Mesendoderm (in vitro differentiated cells): ENCODE data around the gene PRDM16.

Experiments used
- DNase-seq: peaks from one replicate; pipeline ENCODE4 v3.0.0; 2013
- H2AK5ac ChIP-seq: 2 replicates; pipeline ENCODE4 v1.6.1; 2013; ENCODE audit warnings: low read length, inconsistent platforms
- H2BK120ac ChIP-seq: 2 replicates; pipeline ENCODE4 v1.6.1; 2013; ENCODE audit warnings: low read depth, mild to moderate bottlenecking, low read length, moderate library complexity, mixed read lengths
- H2BK15ac ChIP-seq: replicated peaks from 2 replicates; pipeline ENCODE4 v1.6.1; 2013; ENCODE audit warnings: low read depth, mild to moderate bottlenecking, moderate library complexity
- H2BK5ac ChIP-seq: 2 replicates; pipeline ENCODE4 v1.6.1; 2013; ENCODE audit warnings: low read length, inconsistent platforms
- H3K18ac ChIP-seq: 2 replicates; pipeline ENCODE4 v1.6.1; 2013; ENCODE audit warnings: mild to moderate bottlenecking, low read length, mixed read lengths
- H3K23ac ChIP-seq: one replicate; pipeline ENCODE4 v1.6.1; 2013; ENCODE audit warnings: low read length
- H3K27ac ChIP-seq: 2 replicates; pipeline ENCODE4 v1.5.1; 2013; ENCODE audit warnings: low read depth, mild to moderate bottlenecking, inconsistent platforms, low read length, moderate library complexity
- H3K27me3 ChIP-seq: 2 replicates; pipeline ENCODE4 v1.6.1; 2013; ENCODE audit warnings: low read length, control low read depth, mild to moderate bottlenecking, inconsistent platforms; ENCODE audit not compliant: insufficient read depth, poor library complexity
- H3K36me3 ChIP-seq: 2 replicates; pipeline ENCODE4 v1.6.1; 2013; ENCODE audit warnings: low read length, inconsistent platforms; ENCODE audit not compliant: control insufficient read depth, insufficient read depth
- H3K4ac ChIP-seq: one replicate; pipeline ENCODE4 v1.6.1; 2013; ENCODE audit warnings: low read depth, mild to moderate bottlenecking, low read length, moderate library complexity
- H3K4me1 ChIP-seq: 2 replicates; pipeline ENCODE4 v1.6.1; 2013; ENCODE audit warnings: low read depth, low read length, inconsistent platforms; ENCODE audit not compliant: control insufficient read depth
- H3K4me2 ChIP-seq: 2 replicates; pipeline ENCODE4 v1.6.1; 2013; ENCODE audit warnings: low read length
- H3K4me3 ChIP-seq: 2 replicates; pipeline ENCODE4 v1.5.1; 2013; ENCODE audit warnings: mild to moderate bottlenecking, low read length
- H3K56ac ChIP-seq: one replicate; pipeline ENCODE4 v1.6.1; 2013; ENCODE audit warnings: low read length
- H3K79me1 ChIP-seq: 2 replicates; pipeline ENCODE4 v1.6.1; 2013; ENCODE audit warnings: low read length, inconsistent platforms
- H3K79me2 ChIP-seq: 2 replicates; pipeline ENCODE4 v1.6.1; 2013; ENCODE audit warnings: mild to moderate bottlenecking, low read length; ENCODE audit not compliant: control insufficient read depth, insufficient read depth
- H3K9ac ChIP-seq: 2 replicates; pipeline ENCODE4 v1.6.1; 2013; ENCODE audit warnings: low read length, inconsistent platforms
- H4K5ac ChIP-seq: one replicate; pipeline ENCODE4 v1.6.1; 2013; ENCODE audit warnings: low read length
- H4K8ac ChIP-seq: one replicate; pipeline ENCODE4 v1.6.1; 2013; ENCODE audit warnings: low read depth, mild to moderate bottlenecking, control low read depth, low read length, moderate library complexity
- WGBS: extraction: QIAGEN DNeasy Blood & Tissue Kit; methylation state at CpG from one replicate; pipeline ENCODE4 v1.1.7; 2013; ENCODE audit warnings: low lambda C conversion rate, missing lambda C conversion rate; ENCODE audit not compliant: insufficient coverage; ENCODE audit errors: extremely low coverage; 5-methylcytosine and 5-hydroxymethylcytosine counted together

The PRDM16 gene

GRCh38 chr1:3101124-3101939 is 32.3 kb downstream of the PRDM16 start:
- DNase-seq: peak; percentile 14
- H3K4me3 ChIP-seq: no peak overlapping the region
- H2AK5ac ChIP-seq: no peak overlapping the region
- no CpG with 5 or more reads among the region's 29 CpGs for WGBS
- peaks cover 3% of the 10 kb centered on the region for H3K4me1 ChIP-seq
- no peak overlapping the region for H3K23ac ChIP-seq
- H3K27ac ChIP-seq: no peak overlapping the region
- H3K4me2 ChIP-seq: no peak overlapping the region
- H4K5ac ChIP-seq: no peak overlapping the region
- H3K79me2 ChIP-seq: no peaks in the 10 kb centered on the region
- H4K8ac ChIP-seq: no peak overlapping the region
- H3K36me3 ChIP-seq: no peaks in the 10 kb centered on the region
- no peak overlapping the region for H2BK5ac ChIP-seq
- no peaks in the 10 kb centered on the region for H3K79me1 ChIP-seq
- no peak overlapping the region for H2BK120ac ChIP-seq
- H3K18ac ChIP-seq: no peak overlapping the region
- H3K4ac ChIP-seq: no peak overlapping the region
- no peak overlapping the region for H3K56ac ChIP-seq
- no peaks in the 10 kb centered on the region for H3K27me3 ChIP-seq
- no peak overlapping the region for H3K9ac ChIP-seq
- no peak overlapping the region for H2BK15ac ChIP-seq

GRCh38 chr1:3102641-3103040 is 33.6 kb downstream of the PRDM16 start:
- H3K4me3 ChIP-seq: no peak overlapping the region
- no peak overlapping the region for H2AK5ac ChIP-seq
- H2BK15ac ChIP-seq: no peak overlapping the region
- no peak overlapping the region for H3K9ac ChIP-seq
- no peak overlapping the region for H4K5ac ChIP-seq
- H3K56ac ChIP-seq: no peak overlapping the region
- no peak overlapping the region for H2BK120ac ChIP-seq
- no peak overlapping the region for H3K27ac ChIP-seq
- no peaks in the 10 kb centered on the region for H3K79me1 ChIP-seq
- H3K23ac ChIP-seq: no peak overlapping the region
- H3K79me2 ChIP-seq: no peaks in the 10 kb centered on the region
- no peak overlapping the region for H3K4me2 ChIP-seq
- H3K4me1 ChIP-seq: peaks cover 3% of the 10 kb centered on the region
- H3K18ac ChIP-seq: no peak overlapping the region
- H3K4ac ChIP-seq: no peak overlapping the region
- no peaks in the 10 kb centered on the region for H3K36me3 ChIP-seq
- no peaks in the 10 kb centered on the region for H3K27me3 ChIP-seq
- H2BK5ac ChIP-seq: no peak overlapping the region
- no CpG with 5 or more reads among the region's 3 CpGs for WGBS
- DNase-seq: no peak
- no peak overlapping the region for H4K8ac ChIP-seq

- Histone ChIP-seq H2BK120ac (no peak overlapping the region), H3K23ac (no peak overlapping the region), H3K4ac (no peak overlapping the region), H3K79me1 (no peaks in the 10 kb centered on the region), H3K27ac (no peak overlapping the region), H3K36me3 (no peaks in the 10 kb centered on the region), H3K27me3 (no peaks in the 10 kb centered on the region), H2AK5ac (no peak overlapping the region), H3K56ac (no peak overlapping the region), H2BK5ac (no peak overlapping the region), H3K4me3 (no peak overlapping the region), H4K5ac (no peak overlapping the region), H3K79me2 (no peaks in the 10 kb centered on the region), H3K18ac (no peak overlapping the region), H4K8ac (no peak overlapping the region), H2BK15ac (no peak overlapping the region), H3K4me1 (peaks cover 3% of the 10 kb centered on the region), H3K4me2 (no peak overlapping the region), H3K9ac (no peak overlapping the region)
- no CpG with 5 or more reads among the region's 16 CpGs for WGBS
- no peak for DNase-seq
Observed at GRCh38 chr1:3103967-3104677, 35.1 kb downstream of the PRDM16 start.

GRCh38 chr1:3105167-3105863 is 36.3 kb downstream of the PRDM16 start:
- Histone ChIP-seq H2BK5ac (no peak overlapping the region), H3K18ac (no peak overlapping the region), H3K4ac (no peak overlapping the region), H3K9ac (no peak overlapping the region), H3K23ac (no peak overlapping the region), H3K56ac (no peak overlapping the region), H3K79me1 (no peaks in the 10 kb centered on the region), H2BK120ac (no peak overlapping the region), H4K8ac (no peak overlapping the region), H3K4me2 (no peak overlapping the region), H3K4me1 (peaks cover 3% of the 10 kb centered on the region), H3K27me3 (no peaks in the 10 kb centered on the region), H3K79me2 (no peaks in the 10 kb centered on the region), H3K27ac (peak overlapping the region; percentile 52), H3K36me3 (no peaks in the 10 kb centered on the region), H3K4me3 (no peak overlapping the region), H2AK5ac (no peak overlapping the region), H2BK15ac (no peak overlapping the region), H4K5ac (no peak overlapping the region)
- WGBS: no CpG with 5 or more reads among the region's 24 CpGs
- peak; percentile 92 for DNase-seq

GRCh38 chr1:3106216-3106615 is 37.2 kb downstream of the PRDM16 start:
- peaks cover 3% of the 10 kb centered on the region for H3K4me1 ChIP-seq
- no peak overlapping the region for H2AK5ac ChIP-seq
- WGBS: no CpG with 5 or more reads among the region's 8 CpGs

More at GRCh38 chr1:3106216-3106615, 37.2 kb downstream of the PRDM16 start:
- Histone ChIP-seq H2BK5ac (no peak overlapping the region), H3K79me1 (no peaks in the 10 kb centered on the region), H3K27ac (no peak overlapping the region), H2BK15ac (no peak overlapping the region), H3K9ac (no peak overlapping the region), H3K4ac (no peak overlapping the region), H3K4me3 (no peak overlapping the region), H4K8ac (no peak overlapping the region), H3K36me3 (no peaks in the 10 kb centered on the region), H3K79me2 (no peaks in the 10 kb centered on the region), H4K5ac (no peak overlapping the region), H3K18ac (peak overlapping the region; percentile 22), H3K4me2 (no peak overlapping the region), H3K56ac (no peak overlapping the region), H2BK120ac (no peak overlapping the region), H3K27me3 (no peaks in the 10 kb centered on the region), H3K23ac (no peak overlapping the region)
- no peak for DNase-seq
